Naive thymus-derived CD4-positive, alpha-beta T cell (primary cell): ENCODE data around the gene PHKA1. TPM values are rescaled to one million over a fixed set of nuclear protein-coding genes. Genes with fewer than 3 reads are reported as not detected.
"Not testable (repeated sequence)": the region's sequence is repeated elsewhere in the genome, so short reads cannot be mapped to it uniquely, and the experiment has no call there.

ENCODE experiments used
- ATAC-seq: fragments of 150-1000 bp; cut with Tn5 transposase; 2 replicates; pipeline ENCODE4 v1.10.0; 2021; ENCODE audit warnings: mild to moderate bottlenecking, moderate library complexity
- CTCF ChIA-PET: fragments of 350-600 bp; sonication (Branson Sonifier 250); formaldehyde crosslinking; loops from one replicate; lab custom pipeline; 2021; ENCODE audit warnings: antibody characterized with exemption; lab: Charles Lee
- POLR2A ChIA-PET: fragments of 350-600 bp; sonication (Branson Sonifier 250); formaldehyde crosslinking; loops from one replicate; lab custom pipeline; 2021; ENCODE audit warnings: antibody characterized with exemption, inconsistent platforms; lab: Charles Lee
- DNase-seq, 9 donors: peaks; one replicate each; pipeline versions ENCODE4 v3.0.0 to v3.0.0-alpha.2; 2020 to 2022; ENCODE audit warnings: mixed read lengths in 1 of 9
- H3K27ac ChIP-seq: one replicate; pipeline ENCODE4 v1.7.0; 2013; ENCODE audit warnings: mild to moderate bottlenecking, low read depth, low read length, moderate library complexity
- H3K27me3 ChIP-seq, 2 donors: one replicate each; pipeline ENCODE4 v1.7.0; 2013; ENCODE audit warnings: low read length in 2 of 2, mild to moderate bottlenecking in 2 of 2, moderate library complexity in 2 of 2; ENCODE audit not compliant: control insufficient read depth in 2 of 2, insufficient read depth in 2 of 2
- H3K36me3 ChIP-seq, 3 experiments: 1 replicate in 2 of 3; 2 replicates in 1 of 3; pipeline ENCODE4 v1.7.0; 2013; ENCODE audit warnings: low read length in 3 of 3, mild to moderate bottlenecking in 3 of 3, moderate library complexity in 1 of 3; ENCODE audit not compliant: insufficient read depth in 3 of 3, control insufficient read depth in 2 of 3
- H3K4me1 ChIP-seq, 2 donors: one replicate each; pipeline ENCODE4 v1.7.0; 2013; ENCODE audit warnings: low read length in 2 of 2, mild to moderate bottlenecking in 2 of 2, moderate library complexity in 1 of 2; ENCODE audit not compliant: control insufficient read depth in 2 of 2, insufficient read depth in 2 of 2
- H3K4me3 ChIP-seq: 2 replicates; pipeline ENCODE4 v1.7.0; 2013; ENCODE audit warnings: mild to moderate bottlenecking, low read length
- H3K9me3 ChIP-seq, 3 experiments: 1 replicate in 2 of 3; 2 replicates in 1 of 3; pipeline ENCODE4 v1.7.0; 2013; ENCODE audit warnings: low read length in 3 of 3; ENCODE audit not compliant: control insufficient read depth in 2 of 3
- H3K27ac Mint-ChIP-seq, 9 donors: one replicate each; pipeline ENCODE4 v1.8.0; 2020 to 2022; ENCODE audit warnings: mixed read lengths in 9 of 9, mild to moderate bottlenecking in 8 of 9, moderate library complexity in 5 of 9, inconsistent platforms in 2 of 9
- H3K27me3 Mint-ChIP-seq, 5 donors: one replicate each; pipeline ENCODE4 v1.8.0; 2021 to 2022; ENCODE audit warnings: mixed read lengths in 5 of 5, mild to moderate bottlenecking in 1 of 5
- H3K36me3 Mint-ChIP-seq, 5 donors: one replicate each; pipeline ENCODE4 v1.8.0; 2020 to 2022; ENCODE audit warnings: mixed read lengths in 5 of 5, mild to moderate bottlenecking in 3 of 5, inconsistent platforms in 1 of 5
- H3K4me1 Mint-ChIP-seq, 7 donors: one replicate each; pipeline ENCODE4 v1.8.0; 2020 to 2022; ENCODE audit warnings: mixed read lengths in 7 of 7, mild to moderate bottlenecking in 3 of 7, inconsistent platforms in 1 of 7
- H3K4me3 Mint-ChIP-seq, 10 donors: one replicate each; pipeline ENCODE4 v1.8.0; 2020 to 2022; ENCODE audit warnings: mild to moderate bottlenecking in 10 of 10, mixed read lengths in 10 of 10, moderate library complexity in 6 of 10, inconsistent platforms in 2 of 10
- H3K9me3 Mint-ChIP-seq, 11 donors: one replicate each; pipeline ENCODE4 v1.8.0; 2020 to 2022; ENCODE audit warnings: mixed read lengths in 11 of 11, mild to moderate bottlenecking in 4 of 11, inconsistent platforms in 1 of 11, moderate library complexity in 1 of 11
- intact Hi-C, 2 donors: fragments of 100-400 bp; cut with micrococcal nuclease; formaldehyde crosslinking; loops; one replicate each; pipeline ENCODE4 v1.15.1; 2023
- polyA plus RNA-seq, 2 donors: library from polyadenylated mRNA; unstranded; fragments of 300-500 nt; fragmentation: Illumina TruSeq; gene quantifications; one replicate each; pipeline ENCODE4 v1.2.3, GENCODE V29; 2021
- total RNA-seq, 6 experiments: library from RNA in 5 of 6; stranded (reverse) in 5 of 6; gene quantifications; 1 replicate in 5 of 6; 2 replicates in 1 of 6; pipeline ENCODE4 v1.2.3 and lab custom pipeline; 2021 to 2026

Gene PHKA1
- total and polyA plus RNA-seq, 7 experiments from 2014 or later, result 0.19 to 1.9 (median 0.41) TPM; not detected in 2

- Histone ChIP-seq H3K27ac (no peak overlapping the region), H3K4me1 (peaks cover 4 to 6% of the 10 kb centered on the region in 2 donors), H3K36me3 (peaks cover 0 to 8% (median 2%) of the 10 kb centered on the region in 3 experiments), H3K9me3 (no peaks in the 10 kb centered on the region), H3K4me3 (no peak overlapping the region), H3K27me3 (no peaks in the 10 kb centered on the region)
- H3K27me3 Mint-ChIP-seq, result no peaks in the 10 kb centered on the region
- ChIA-PET CTCF (interaction anchor here (0.5 kb wide), 1 partner anchor 137 kb away, joined by 3 read pairs; no protein-coding TSS in a partner anchor), POLR2A (interaction anchor here (0.5 kb wide), 1 partner anchor 463 kb away, joined by 4 read pairs; no protein-coding TSS in a partner anchor)
- intact Hi-C loops, result no loop called here
- H3K9me3 Mint-ChIP-seq, result no peaks in the 10 kb centered on the region
- ATAC-seq (no peak), DNase-seq (no peak)
- no peak overlapping the region for H3K27ac Mint-ChIP-seq
- no peak overlapping the region for H3K4me3 Mint-ChIP-seq
- H3K4me1 Mint-ChIP-seq, result peaks cover 0 to 10% (median 6%) of the 10 kb centered on the region in 7 donors
- peaks cover 0 to 23% (median 4%) of the 10 kb centered on the region in 5 donors for H3K36me3 Mint-ChIP-seq
Observed at GRCh38 chrX:72568406-72569092, 145.6 kb downstream of the PHKA1 start.

- Histone ChIP-seq H3K36me3 (peaks cover 0 to 5% (median 2%) of the 10 kb centered on the region in 3 experiments), H3K27ac (no peak overlapping the region), H3K4me1 (no peaks in the 10 kb centered on the region), H3K4me3 (no peak overlapping the region), H3K9me3 (no peaks in the 10 kb centered on the region), H3K27me3 (no peaks in the 10 kb centered on the region)
- no peak overlapping the region for H3K4me3 Mint-ChIP-seq
- H3K27ac Mint-ChIP-seq, result no peak overlapping the region
- H3K36me3 Mint-ChIP-seq, result peaks cover 0 to 32% (median 11%) of the 10 kb centered on the region in 5 donors
- no peak for DNase-seq
- peaks cover 0 to 3% (median 3%) of the 10 kb centered on the region in 7 donors for H3K4me1 Mint-ChIP-seq
- POLR2A ChIA-PET, result no interaction called here
- H3K9me3 Mint-ChIP-seq, result no peaks in the 10 kb centered on the region
- ATAC-seq, result no peak
- CTCF ChIA-PET, result no interaction called here
- intact Hi-C loops, result no loop called here
- no peaks in the 10 kb centered on the region for H3K27me3 Mint-ChIP-seq
Observed at GRCh38 chrX:72566448-72566847, 147.7 kb downstream of the PHKA1 start.

GRCh38 chrX:72559655-72560054 is 154.5 kb downstream of the PHKA1 start:
- H3K4me3 Mint-ChIP-seq, DNase-seq, H3K27ac ChIP-seq, H3K9me3 ChIP-seq, CTCF ChIA-PET, POLR2A ChIA-PET, H3K27me3 Mint-ChIP-seq, H3K9me3 Mint-ChIP-seq, intact Hi-C loops, H3K36me3 ChIP-seq, ATAC-seq, H3K27me3 ChIP-seq, H3K27ac Mint-ChIP-seq, H3K4me3 ChIP-seq, H3K4me1 ChIP-seq: not testable (repeated sequence)
- H3K4me1 Mint-ChIP-seq, result peaks cover 7 to 18% (median 14%) of the 10 kb centered on the region in 7 donors
- peaks cover 0 to 29% (median 26%) of the 10 kb centered on the region in 5 donors for H3K36me3 Mint-ChIP-seq

- Mint-ChIP-seq H3K9me3 (no peaks in the 10 kb centered on the region), H3K36me3 (peaks cover 0 to 18% (median 13%) of the 10 kb centered on the region in 5 donors), H3K27me3 (no peaks in the 10 kb centered on the region), H3K4me3 (no peak overlapping the region), H3K27ac (no peak overlapping the region), H3K4me1 (peaks cover 7 to 18% (median 13%) of the 10 kb centered on the region in 7 donors)
- no peak for ATAC-seq
- H3K9me3 ChIP-seq, result no peaks in the 10 kb centered on the region
- DNase-seq, result no peak
- H3K27ac ChIP-seq, result no peak overlapping the region
- H3K4me1 ChIP-seq, result no peaks in the 10 kb centered on the region
- intact Hi-C loops, result no loop called here
- no peaks in the 10 kb centered on the region for H3K36me3 ChIP-seq
- ChIA-PET CTCF (no interaction called here), POLR2A (no interaction called here)
- H3K4me3 ChIP-seq, result no peak overlapping the region
- H3K27me3 ChIP-seq, result no peaks in the 10 kb centered on the region
Observed at GRCh38 chrX:72554448-72555140, 159.5 kb downstream of the PHKA1 start.

GRCh38 chrX:72552443-72552842 is 161.7 kb downstream of the PHKA1 start:
- H3K9me3 ChIP-seq, H3K9me3 Mint-ChIP-seq, H3K4me1 ChIP-seq, H3K36me3 ChIP-seq, DNase-seq, POLR2A ChIA-PET, H3K27ac Mint-ChIP-seq, H3K4me3 ChIP-seq, CTCF ChIA-PET, H3K4me3 Mint-ChIP-seq, ATAC-seq, intact Hi-C loops, H3K27me3 ChIP-seq, H3K27me3 Mint-ChIP-seq, H3K27ac ChIP-seq: not testable (repeated sequence)
- peaks cover 0 to 11% (median 7%) of the 10 kb centered on the region in 7 donors for H3K4me1 Mint-ChIP-seq
- H3K36me3 Mint-ChIP-seq, result peaks cover 0 to 26% (median 10%) of the 10 kb centered on the region in 5 donors

- H3K27me3 ChIP-seq, result no peaks in the 10 kb centered on the region
- H3K27ac ChIP-seq, result no peak overlapping the region
- no peaks in the 10 kb centered on the region for H3K9me3 ChIP-seq
- Mint-ChIP-seq H3K27ac (no peak overlapping the region), H3K4me3 (no peak overlapping the region), H3K27me3 (no peaks in the 10 kb centered on the region), H3K36me3 (peaks cover 5 to 53% (median 20%) of the 10 kb centered on the region in 5 donors), H3K9me3 (no peaks in the 10 kb centered on the region), H3K4me1 (peaks cover 0 to 11% (median 4%) of the 10 kb centered on the region in 7 donors)
- DNase-seq, result no peak
- H3K4me3 ChIP-seq, result no peak overlapping the region
- CTCF ChIA-PET, result no interaction called here
- POLR2A ChIA-PET, result no interaction called here
- no peaks in the 10 kb centered on the region for H3K36me3 ChIP-seq
- no peaks in the 10 kb centered on the region for H3K4me1 ChIP-seq
- no peak for ATAC-seq
- intact Hi-C loops, result no loop called here
Observed at GRCh38 chrX:72545990-72546389, 168.1 kb downstream of the PHKA1 start.
